IMR-90 (cell line): ENCODE data around the gene OLFML1. TPM values are rescaled to one million over a fixed set of nuclear protein-coding genes. Genes with fewer than 3 reads are reported as not detected.

Experiments
- ATAC-seq: fragments of 200-7000 bp; cut with Tn5 transposase; 2 replicates; pipeline ENCODE4 v1.9.1; 2020; ENCODE audit warnings: low read depth, mild to moderate bottlenecking, moderate library complexity
- BruUV-seq: library from RNA; stranded (reverse); fragments of 400-500 nt; replicated peaks from 2 replicates; lab custom pipeline; 2021; lab: Mats Ljungman, UMichigan
- CTCF ChIA-PET: fragments of 300-600 bp; formaldehyde crosslinking; extraction: SDS; loops from one replicate; lab custom pipeline; 2021; ENCODE audit warnings: antibody characterized with exemption; lab: Yijun Ruan, JAX
- POLR2A ChIA-PET: fragments of 300-600 bp; sonication (Branson Sonifier 250); formaldehyde crosslinking; loops from one replicate; lab custom pipeline; 2022; ENCODE audit warnings: antibody characterized with exemption; ENCODE audit not compliant: unreplicated experiment; lab: Charles Lee
- DNase-seq: peaks from one replicate; pipeline ENCODE4 v3.0.0; 2013
- H2AFZ ChIP-seq: replicated peaks from 2 replicates; pipeline ENCODE3; 2013; ENCODE audit warnings: low read length, mild to moderate bottlenecking; ENCODE audit not compliant: poor library complexity
- H2AK5ac ChIP-seq: 2 replicates; pipeline ENCODE4 v1.6.1; 2013; ENCODE audit warnings: low read depth, low read length, inconsistent platforms
- H2AK9ac ChIP-seq: replicated peaks from 2 replicates; pipeline ENCODE3; 2013; ENCODE audit warnings: mild to moderate bottlenecking, low read depth, low read length, moderate library complexity; ENCODE audit not compliant: poor library complexity
- H2BK120ac ChIP-seq: 2 replicates; pipeline ENCODE4 v1.6.1; 2013; ENCODE audit warnings: low read depth, low read length, inconsistent platforms
- H2BK15ac ChIP-seq: 3 replicates; pipeline ENCODE4 v1.6.1; 2013; ENCODE audit warnings: low read depth, low read length, inconsistent platforms
- H2BK20ac ChIP-seq: 2 replicates; pipeline ENCODE4 v1.6.1; 2013; ENCODE audit warnings: low read depth, mild to moderate bottlenecking, inconsistent platforms, low read length, moderate library complexity
- H2BK5ac ChIP-seq: 2 replicates; pipeline ENCODE4 v1.6.1; 2013; ENCODE audit warnings: mild to moderate bottlenecking, low read depth, low read length, inconsistent platforms; ENCODE audit not compliant: poor library complexity, severe bottlenecking
- H3K14ac ChIP-seq: replicated peaks from 2 replicates; pipeline ENCODE4 v1.6.1; 2013; ENCODE audit warnings: low read depth, low read length, inconsistent platforms
- H3K18ac ChIP-seq: 2 replicates; pipeline ENCODE4 v1.6.1; 2013; ENCODE audit warnings: low read depth, low read length, control low read depth
- H3K23ac ChIP-seq: 2 replicates; pipeline ENCODE4 v1.6.1; 2013; ENCODE audit warnings: low read depth, low read length, inconsistent platforms
- H3K27ac ChIP-seq: 2 replicates; pipeline ENCODE4 v1.5.1; 2013; ENCODE audit warnings: mild to moderate bottlenecking, control low read depth, low read length; ENCODE audit not compliant: insufficient read depth
- H3K27me3 ChIP-seq: 2 replicates; pipeline ENCODE4 v1.6.1; 2013; ENCODE audit warnings: low read length; ENCODE audit not compliant: control insufficient read depth, insufficient read depth
- H3K36me3 ChIP-seq: 2 replicates; pipeline ENCODE4 v1.6.1; 2013; ENCODE audit warnings: low read length, mixed read lengths; ENCODE audit not compliant: control insufficient read depth, insufficient read depth
- H3K4ac ChIP-seq: 2 replicates; pipeline ENCODE4 v1.6.1; 2013; ENCODE audit warnings: low read depth, low read length, inconsistent platforms
- H3K4me1 ChIP-seq: 2 replicates; pipeline ENCODE4 v1.6.1; 2013; ENCODE audit warnings: low read length, mixed read lengths; ENCODE audit not compliant: control insufficient read depth, insufficient read depth
- H3K4me2 ChIP-seq: 2 replicates; pipeline ENCODE4 v1.6.1; 2013; ENCODE audit warnings: low read depth, mild to moderate bottlenecking, control low read depth, low read length, moderate library complexity
- H3K4me3 ChIP-seq: 2 replicates; pipeline ENCODE4 v1.5.1; 2013; ENCODE audit warnings: low read depth, mild to moderate bottlenecking, control low read depth, low read length, moderate library complexity; ENCODE audit not compliant: insufficient read depth
- H3K56ac ChIP-seq: 2 replicates; pipeline ENCODE4 v1.6.1; 2013; ENCODE audit warnings: low read length, inconsistent platforms; ENCODE audit not compliant: insufficient read depth; ENCODE audit errors: extremely low read depth
- H3K79me1 ChIP-seq, 2 experiments: 2 replicates each; pipeline ENCODE4 v1.6.1; 2013; ENCODE audit warnings: low read length in 2 of 2, inconsistent platforms in 1 of 2, low read depth in 1 of 2
- H3K9ac ChIP-seq: 2 replicates; pipeline ENCODE4 v1.6.1; 2013; ENCODE audit warnings: low read depth, low read length, control low read depth
- H3K9me1 ChIP-seq: 2 replicates; pipeline ENCODE4 v1.6.1; 2013; ENCODE audit warnings: low read length, inconsistent platforms; ENCODE audit not compliant: insufficient read depth
- H3K9me3 ChIP-seq: 2 replicates; pipeline ENCODE4 v1.6.1; 2013; ENCODE audit warnings: low read length; ENCODE audit not compliant: control insufficient read depth, insufficient read depth
- H4K20me1 ChIP-seq: 2 replicates; pipeline ENCODE4 v1.6.1; 2013; ENCODE audit warnings: low read length, inconsistent platforms; ENCODE audit not compliant: insufficient read depth
- H4K5ac ChIP-seq: 2 replicates; pipeline ENCODE4 v1.6.1; 2013; ENCODE audit warnings: mild to moderate bottlenecking, low read depth, low read length, control low read depth
- H4K8ac ChIP-seq, 2 experiments: 2 replicates each; pipeline ENCODE4 v1.6.1; 2013; ENCODE audit warnings: low read depth in 2 of 2, low read length in 2 of 2, control low read depth in 1 of 2, inconsistent platforms in 1 of 2
- H4K91ac ChIP-seq: 2 replicates; pipeline ENCODE4 v1.6.1; 2013; ENCODE audit warnings: low read depth, low read length, inconsistent platforms; ENCODE audit not compliant: insufficient read depth
- BHLHE40 ChIP-seq: fragments of 150-350 bp; IDR thresholded peaks from 2 replicates; pipeline ENCODE4 v1.6.1; 2016; ENCODE audit warnings: mild to moderate bottlenecking, low read depth, low read length
- CEBPB ChIP-seq: IDR thresholded peaks from 2 replicates; pipeline ENCODE4 v1.6.1; 2012; ENCODE audit warnings: low read depth, low read length, improper control_type of control experiment
- CHD1 ChIP-seq: IDR thresholded peaks from 2 replicates; pipeline ENCODE4 v1.6.1; 2012; ENCODE audit warnings: low read depth, low read length, improper control_type of control experiment
- CTCF ChIP-seq: conservative IDR thresholded peaks from 2 replicates; pipeline ENCODE4 v1.5.1; 2012; ENCODE audit warnings: mild to moderate bottlenecking, low read depth, low read length, improper control_type of control experiment
- FOS ChIP-seq: fragments of 150-350 bp; IDR thresholded peaks from 2 replicates; pipeline ENCODE4 v1.6.1; 2016; ENCODE audit warnings: low read depth, low read length
- MAFK ChIP-seq: IDR thresholded peaks from 2 replicates; pipeline ENCODE4 v1.6.1; 2012; ENCODE audit warnings: low read depth, low read length, improper control_type of control experiment
- MAZ ChIP-seq: IDR thresholded peaks from 2 replicates; pipeline ENCODE4 v1.6.1; 2012; ENCODE audit warnings: low read depth, mild to moderate bottlenecking, low read length, improper control_type of control experiment, moderate library complexity, borderline replicate concordance
- MXI1 ChIP-seq: IDR thresholded peaks from 2 replicates; pipeline ENCODE4 v1.6.1; 2012; ENCODE audit warnings: low read depth, mild to moderate bottlenecking, low read length, moderate library complexity, borderline replicate concordance
- NFE2L2 ChIP-seq: fragments of 150-350 bp; IDR thresholded peaks from 2 replicates; pipeline ENCODE4 v1.6.1; 2016; ENCODE audit warnings: low read depth, mild to moderate bottlenecking, low read length
- POLR2A ChIP-seq: IDR thresholded peaks from 2 replicates; pipeline ENCODE4 v1.6.1; 2012; ENCODE audit warnings: mild to moderate bottlenecking, low read depth, low read length
- RAD21 ChIP-seq: IDR thresholded peaks from 2 replicates; pipeline ENCODE4 v1.6.1; 2012; ENCODE audit warnings: low read length, improper control_type of control experiment
- RCOR1 ChIP-seq: IDR thresholded peaks from 2 replicates; pipeline ENCODE4 v1.6.1; 2012; ENCODE audit warnings: mild to moderate bottlenecking, low read length, improper control_type of control experiment; ENCODE audit not compliant: insufficient replicate concordance
- RFX5 ChIP-seq: IDR thresholded peaks from 2 replicates; pipeline ENCODE4 v1.8.0; 2012; ENCODE audit warnings: low read depth, mild to moderate bottlenecking, low read length, moderate library complexity
- SMC3 ChIP-seq: fragments of 150-350 bp; IDR thresholded peaks from 2 replicates; pipeline ENCODE4 v1.6.1; 2016; ENCODE audit warnings: low read depth, mild to moderate bottlenecking, antibody characterized with exemption, low read length, moderate library complexity
- WGBS, 2 experiments: methylation state at CpG; one replicate each; pipeline versions ENCODE4 v1.1.5 to v1.1.7; 2013; ENCODE audit warnings: missing lambda C conversion rate in 2 of 2; ENCODE audit not compliant: insufficient read length in 1 of 2; ENCODE audit errors: extremely low coverage in 2 of 2; 5-methylcytosine and 5-hydroxymethylcytosine counted together
- dilution Hi-C: fragments of 300-500 bp; cut with HindIII; formaldehyde crosslinking; loops from one replicate; pipeline ENCODE4 v1.14.3; 2018; ENCODE audit warnings: low sequenced_read_pairs; ENCODE audit not compliant: unreplicated experiment
- in situ Hi-C: fragments of 300-500 bp; cut with MboI; formaldehyde crosslinking; loops from 3 replicates; pipeline ENCODE4 v1.14.3; 2019; ENCODE audit warnings: low sequenced_read_pairs, inconsistent platforms, mixed read lengths
- intact Hi-C: fragments of 100-400 bp; cut with micrococcal nuclease; formaldehyde crosslinking; loops from 2 replicates; pipeline ENCODE4 v1.10.0; 2022
- polyA plus RNA-seq, 3 experiments: library from polyadenylated mRNA; depleted of rRNA; stranded (reverse); fragments of >200 nt; gene quantifications; 2 replicates each; pipeline ENCODE4 v1.2.3, GENCODE V29; 2012; ENCODE audit warnings: low replicate concordance in 1 of 3
- total RNA-seq: library from RNA; depleted of rRNA; stranded (reverse); fragments of >200 nt; gene quantifications from 2 replicates; pipeline ENCODE4 v1.2.3, GENCODE V29; 2012
- TF ChIP-seq, protein P1 (sequence below): fragments of 150-350 bp; IDR thresholded peaks from 2 replicates; pipeline ENCODE4 v1.6.1; 2016; ENCODE audit warnings: low read depth, mild to moderate bottlenecking, low read length, moderate library complexity, borderline replicate concordance
- TF ChIP-seq, protein P2 (sequence below): fragments of 150-350 bp; IDR thresholded peaks from 2 replicates; pipeline ENCODE4 v1.6.1; 2017; ENCODE audit warnings: mild to moderate bottlenecking, antibody characterized with exemption, low read length, low read depth

The OLFML1 gene
- total and polyA plus RNA-seq, 2 of the 4 experiments (the other 2 are of a cell fraction), result 0.10 to 0.18 TPM

DNA sequence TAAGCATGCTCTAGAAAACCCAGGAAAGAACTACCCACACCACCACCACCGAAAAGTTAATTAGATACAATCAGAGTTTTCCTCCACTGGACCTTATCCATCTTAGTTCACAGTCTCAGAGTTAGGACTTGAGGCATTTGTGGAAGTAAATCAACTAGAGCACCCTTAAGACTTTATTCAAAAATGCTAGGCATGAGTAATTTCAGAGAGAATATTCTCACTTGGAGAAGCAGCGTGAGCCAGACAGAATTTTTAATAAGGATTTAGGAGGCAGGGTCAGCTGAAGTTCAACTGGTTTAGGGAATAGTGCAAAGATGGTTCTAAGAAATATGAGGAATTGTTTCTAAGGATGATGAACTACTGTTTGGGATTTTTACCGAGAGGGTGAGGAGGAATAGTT lies 1.2 kb upstream of the OLFML1 start:
- no peak for ATAC-seq
- no peaks in the 10 kb centered on the region for H3K79me1 ChIP-seq
- H3K4ac ChIP-seq, result no peak overlapping the region
- no peak overlapping the region for H2AFZ ChIP-seq
- no peak overlapping the region for H2BK20ac ChIP-seq
- intact Hi-C loops (no loop called here), dilution Hi-C loops (no loop called here), in situ Hi-C loops (no loop called here)
- WGBS, 2 experiments, result 14% methylated on average over 1 of the region's 3 CpGs; no CpG with 5 or more reads in 1 of the 2 experiments
- H2AK5ac ChIP-seq, result no peak overlapping the region
- H3K27me3 ChIP-seq, result peaks cover 3% of the 10 kb centered on the region; the same call in 1 of the 2 replicates
- TF ChIP-seq, protein P1, sequence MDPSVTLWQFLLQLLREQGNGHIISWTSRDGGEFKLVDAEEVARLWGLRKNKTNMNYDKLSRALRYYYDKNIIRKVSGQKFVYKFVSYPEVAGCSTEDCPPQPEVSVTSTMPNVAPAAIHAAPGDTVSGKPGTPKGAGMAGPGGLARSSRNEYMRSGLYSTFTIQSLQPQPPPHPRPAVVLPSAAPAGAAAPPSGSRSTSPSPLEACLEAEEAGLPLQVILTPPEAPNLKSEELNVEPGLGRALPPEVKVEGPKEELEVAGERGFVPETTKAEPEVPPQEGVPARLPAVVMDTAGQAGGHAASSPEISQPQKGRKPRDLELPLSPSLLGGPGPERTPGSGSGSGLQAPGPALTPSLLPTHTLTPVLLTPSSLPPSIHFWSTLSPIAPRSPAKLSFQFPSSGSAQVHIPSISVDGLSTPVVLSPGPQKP, result no peak
- TF ChIP-seq BHLHE40 (no peak), CTCF (no peak), CHD1 (no peak), FOS (no peak), POLR2A (no peak), RAD21 (no peak), MAFK (no peak), RCOR1 (no peak), NFE2L2 (no peak), MXI1 (no peak), CEBPB (no peak), RFX5 (no peak), MAZ (no peak), SMC3 (no peak)
- TF ChIP-seq, protein P2, sequence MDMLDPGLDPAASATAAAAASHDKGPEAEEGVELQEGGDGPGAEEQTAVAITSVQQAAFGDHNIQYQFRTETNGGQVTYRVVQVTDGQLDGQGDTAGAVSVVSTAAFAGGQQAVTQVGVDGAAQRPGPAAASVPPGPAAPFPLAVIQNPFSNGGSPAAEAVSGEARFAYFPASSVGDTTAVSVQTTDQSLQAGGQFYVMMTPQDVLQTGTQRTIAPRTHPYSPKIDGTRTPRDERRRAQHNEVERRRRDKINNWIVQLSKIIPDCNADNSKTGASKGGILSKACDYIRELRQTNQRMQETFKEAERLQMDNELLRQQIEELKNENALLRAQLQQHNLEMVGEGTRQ, result no peak
- no peak for DNase-seq
- no TSS peak for BruUV-seq
- H3K23ac ChIP-seq, result no peak overlapping the region
- no peak overlapping the region for H4K91ac ChIP-seq
- no peaks in the 10 kb centered on the region for H3K9me1 ChIP-seq
- H3K9me3 ChIP-seq, result no peaks in the 10 kb centered on the region
- H2BK5ac ChIP-seq, result no peak overlapping the region
- no peak overlapping the region for H2BK15ac ChIP-seq
- no peak overlapping the region for H4K8ac ChIP-seq
- no peak overlapping the region for H3K56ac ChIP-seq
- no peaks in the 10 kb centered on the region for H3K4me1 ChIP-seq
- H3K36me3 ChIP-seq, result no peaks in the 10 kb centered on the region
- no peak overlapping the region for H3K4me2 ChIP-seq
- H3K27ac ChIP-seq, result no peak overlapping the region
- ChIA-PET POLR2A (no interaction called here), CTCF (no interaction called here)
- no peak overlapping the region for H3K18ac ChIP-seq
- no peak overlapping the region for H2AK9ac ChIP-seq
- no peaks in the 10 kb centered on the region for H4K20me1 ChIP-seq
- H3K14ac ChIP-seq, result no peak overlapping the region
- H3K9ac ChIP-seq, result no peak overlapping the region
- no peak overlapping the region for H3K4me3 ChIP-seq
- H4K5ac ChIP-seq, result no peak overlapping the region
- no peak overlapping the region for H2BK120ac ChIP-seq
